Stimulated activated naive CD8-positive, alpha-beta T cell treated with anti-CD3 and anti-CD28 coated beads, Interleukin-15, Interleukin-2, amounts not matched to agents 100 ng/mL and 50 ng/mL, for 24 hours (primary cell): ENCODE results near the gene HORMAD2.

ENCODE experiments used
- H3K27ac Mint-ChIP-seq: one replicate; pipeline ENCODE4 v1.8.0; 2021; ENCODE audit warnings: mild to moderate bottlenecking, mixed read lengths
- H3K27me3 Mint-ChIP-seq: one replicate; pipeline ENCODE4 v1.8.0; 2021; ENCODE audit warnings: mixed read lengths
- H3K36me3 Mint-ChIP-seq: one replicate; pipeline ENCODE4 v1.8.0; 2021; ENCODE audit warnings: low read depth, mixed read lengths
- H3K4me1 Mint-ChIP-seq: one replicate; pipeline ENCODE4 v1.8.0; 2021; ENCODE audit warnings: low read depth, mixed read lengths
- H3K4me3 Mint-ChIP-seq: one replicate; pipeline ENCODE4 v1.8.0; 2021; ENCODE audit warnings: mild to moderate bottlenecking, mixed read lengths
- H3K9me3 Mint-ChIP-seq: one replicate; pipeline ENCODE4 v1.8.0; 2021; ENCODE audit warnings: mixed read lengths

The HORMAD2 gene

DNA sequence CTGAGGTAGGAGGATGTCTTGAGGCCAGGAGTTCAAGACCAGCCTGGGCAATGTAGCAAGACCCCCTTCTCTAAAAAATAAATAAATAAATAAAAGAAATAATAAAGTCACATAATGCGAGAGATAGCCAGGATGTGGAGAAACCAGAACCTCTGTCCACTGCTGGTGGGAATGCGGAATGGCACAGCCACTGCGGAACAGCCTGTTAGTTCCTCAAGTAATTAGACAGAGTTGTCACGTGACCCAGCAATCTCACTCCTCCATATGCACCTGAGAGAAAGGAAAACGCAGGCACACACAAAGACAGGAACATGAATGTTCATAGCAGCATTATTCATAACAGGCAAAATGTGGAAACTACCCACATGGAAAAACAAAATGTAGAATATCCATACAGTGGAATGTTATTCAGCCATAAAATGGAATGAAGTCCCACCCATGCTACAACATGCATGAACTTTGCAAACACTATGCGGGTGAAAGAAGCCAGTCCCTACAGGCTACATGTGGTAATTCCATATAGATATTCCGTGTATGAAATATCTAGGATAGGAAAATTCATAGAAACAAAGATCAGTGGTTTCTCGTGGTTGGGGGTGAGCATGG is 138.9 kb downstream of the HORMAD2 start:
- no peaks in the 10 kb centered on the region for H3K9me3 Mint-ChIP-seq
- no peak overlapping the region for H3K4me3 Mint-ChIP-seq
- no peaks in the 10 kb centered on the region for H3K36me3 Mint-ChIP-seq
- H3K27ac Mint-ChIP-seq: no peak overlapping the region
- peaks cover 56% of the 10 kb centered on the region for H3K4me1 Mint-ChIP-seq
- no peaks in the 10 kb centered on the region for H3K27me3 Mint-ChIP-seq

- H3K27ac Mint-ChIP-seq: peak overlapping the region; percentile 89
- H3K9me3 Mint-ChIP-seq: no peaks in the 10 kb centered on the region
- H3K36me3 Mint-ChIP-seq: no peaks in the 10 kb centered on the region
- H3K27me3 Mint-ChIP-seq: no peaks in the 10 kb centered on the region
- no peak overlapping the region for H3K4me3 Mint-ChIP-seq
- H3K4me1 Mint-ChIP-seq: peaks cover 59% of the 10 kb centered on the region
These were observed 139.5 kb downstream of the HORMAD2 start for GRCh38 chr22:30219668-30220278.

DNA sequence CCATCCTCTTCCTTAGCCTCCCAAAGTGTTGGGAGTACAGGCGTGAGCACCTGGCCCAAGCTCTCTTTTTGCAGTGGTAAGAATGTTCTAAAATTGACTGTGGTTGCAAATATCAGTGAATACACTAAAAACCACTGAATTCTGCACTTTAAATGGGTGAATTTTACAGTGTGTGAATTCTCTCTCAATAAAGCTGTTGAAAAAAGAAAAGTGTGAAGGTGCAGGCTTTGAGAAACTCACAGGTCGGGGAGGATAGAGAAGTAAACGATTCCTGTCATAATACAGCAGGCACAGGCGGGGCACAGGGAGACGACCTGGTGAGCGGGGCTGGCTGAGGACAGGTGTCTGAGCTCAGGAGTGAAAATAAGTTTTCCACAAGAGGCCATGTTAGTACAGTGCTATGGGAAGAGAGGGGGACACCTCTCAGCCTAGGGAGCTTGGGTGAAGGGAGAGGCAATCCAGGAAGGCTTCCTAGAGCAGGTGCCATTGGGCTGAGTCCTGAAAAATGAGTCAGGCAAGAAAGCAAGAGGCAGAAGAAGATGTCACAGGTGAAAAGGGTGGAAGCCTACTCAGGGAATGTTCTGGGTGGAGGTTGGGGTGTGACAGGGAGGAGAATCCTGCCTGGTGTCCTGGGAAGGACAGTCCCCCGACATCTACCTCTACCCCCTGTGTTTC is 140.2 kb downstream of the HORMAD2 start:
- Mint-ChIP-seq H3K27ac (peak overlapping the region; percentile 89), H3K4me1 (peaks cover 60% of the 10 kb centered on the region), H3K4me3 (peak overlapping the region; percentile 43), H3K27me3 (no peaks in the 10 kb centered on the region), H3K36me3 (no peaks in the 10 kb centered on the region), H3K9me3 (no peaks in the 10 kb centered on the region)

DNA sequence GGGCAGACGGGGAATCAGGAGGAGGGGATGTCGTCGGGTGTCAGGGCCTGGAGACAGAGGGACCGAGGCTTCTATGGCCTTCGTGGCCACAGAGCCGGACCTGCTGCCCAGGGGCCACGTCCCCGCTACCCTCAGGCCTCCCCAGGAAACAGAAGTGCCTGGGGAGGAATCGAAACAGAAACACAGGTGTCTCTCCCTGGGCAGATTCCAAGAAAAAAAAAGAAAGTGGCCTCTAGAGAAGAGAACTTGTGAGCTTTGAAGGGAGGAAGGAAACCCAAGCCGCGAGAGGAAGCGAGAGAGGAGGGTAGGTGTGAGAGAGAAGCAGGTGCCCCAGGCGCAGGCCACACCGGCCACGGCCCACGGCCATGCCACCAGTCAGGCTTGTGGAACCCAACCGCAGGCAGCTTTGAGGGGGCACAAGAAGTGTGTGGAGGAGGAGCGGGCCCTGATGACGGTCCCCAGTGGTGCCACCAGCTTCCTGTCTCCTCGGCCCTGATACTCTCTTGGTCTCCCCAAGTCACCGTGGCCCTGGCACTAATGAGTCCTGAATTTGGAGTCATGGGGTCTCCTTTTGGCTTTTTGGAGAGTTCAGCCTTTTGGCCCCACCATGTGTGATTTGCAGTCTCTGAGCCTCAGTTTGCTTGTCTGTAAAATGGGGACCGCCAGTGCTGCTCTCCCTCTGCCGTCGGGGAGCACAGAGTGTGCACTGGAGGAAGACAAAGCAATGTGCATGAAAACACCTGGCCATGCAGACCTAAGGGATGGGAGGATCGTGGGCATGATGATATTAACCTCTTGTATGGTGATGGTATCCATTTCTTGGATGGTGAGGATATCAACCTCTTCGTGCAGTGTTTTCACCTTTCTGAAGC is 141.1 kb downstream of the HORMAD2 start:
- peaks cover 63% of the 10 kb centered on the region for H3K4me1 Mint-ChIP-seq
- no peaks in the 10 kb centered on the region for H3K27me3 Mint-ChIP-seq
- H3K4me3 Mint-ChIP-seq: peak overlapping the region; percentile 43
- no peaks in the 10 kb centered on the region for H3K36me3 Mint-ChIP-seq
- no peaks in the 10 kb centered on the region for H3K9me3 Mint-ChIP-seq
- peak overlapping the region; percentile 89 for H3K27ac Mint-ChIP-seq

GRCh38 chr22:30222321-30222720 is 142.1 kb downstream of the HORMAD2 start:
- H3K9me3 Mint-ChIP-seq: no peaks in the 10 kb centered on the region
- no peaks in the 10 kb centered on the region for H3K27me3 Mint-ChIP-seq
- H3K36me3 Mint-ChIP-seq: no peaks in the 10 kb centered on the region
- peaks cover 66% of the 10 kb centered on the region for H3K4me1 Mint-ChIP-seq
- H3K4me3 Mint-ChIP-seq: no peak overlapping the region
- peak overlapping the region; percentile 36 for H3K27ac Mint-ChIP-seq

- Mint-ChIP-seq H3K36me3 (no peaks in the 10 kb centered on the region), H3K27me3 (no peaks in the 10 kb centered on the region), H3K4me1 (peaks cover 75% of the 10 kb centered on the region), H3K9me3 (no peaks in the 10 kb centered on the region), H3K27ac (peak overlapping the region; percentile 61), H3K4me3 (no peak overlapping the region)
These were observed 143.0 kb downstream of the HORMAD2 start for GRCh38 chr22:30223303-30223702.

GRCh38 chr22:30224161-30224857 is 144.0 kb downstream of the HORMAD2 start:
- H3K4me1 Mint-ChIP-seq: peaks cover 79% of the 10 kb centered on the region
- no peaks in the 10 kb centered on the region for H3K9me3 Mint-ChIP-seq
- H3K4me3 Mint-ChIP-seq: no peak overlapping the region
- H3K36me3 Mint-ChIP-seq: no peaks in the 10 kb centered on the region
- no peaks in the 10 kb centered on the region for H3K27me3 Mint-ChIP-seq
- peak overlapping the region; percentile 61 for H3K27ac Mint-ChIP-seq

DNA sequence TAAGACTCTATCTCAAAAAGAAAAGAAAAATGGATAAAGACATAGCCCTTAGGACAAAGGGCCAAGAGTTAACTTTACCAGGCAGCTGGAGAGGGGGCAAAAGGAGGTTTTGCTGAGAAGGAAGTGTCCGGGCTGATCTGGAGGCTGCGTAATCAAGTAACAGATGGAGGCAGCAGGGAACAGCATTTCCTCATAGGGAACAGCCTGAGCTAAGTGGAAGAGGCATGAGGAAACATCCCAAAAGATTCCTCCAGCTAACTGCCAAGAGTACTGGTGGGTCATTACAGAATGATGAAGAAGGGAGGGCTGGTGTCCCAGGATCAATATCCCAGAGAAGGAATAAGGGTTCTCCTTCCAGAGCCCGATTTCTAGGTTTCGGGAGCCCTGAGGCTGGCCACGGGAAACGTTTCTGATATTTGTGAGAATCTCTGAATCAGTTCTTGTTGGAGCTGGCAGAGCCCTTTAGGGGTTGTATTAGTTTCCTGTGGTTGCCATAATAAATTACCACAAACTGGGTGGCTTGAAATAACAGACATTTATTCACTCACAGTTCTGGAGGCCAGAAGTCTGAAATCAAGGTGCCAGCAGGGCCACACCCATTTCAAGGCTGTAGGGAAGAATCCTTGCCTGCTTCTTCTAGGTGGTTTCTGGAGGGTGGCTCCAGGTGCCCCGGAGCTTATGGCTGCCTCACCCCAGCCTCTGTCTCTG is 145.1 kb downstream of the HORMAD2 start:
- Mint-ChIP-seq H3K27ac (no peak overlapping the region), H3K9me3 (no peaks in the 10 kb centered on the region), H3K36me3 (no peaks in the 10 kb centered on the region), H3K27me3 (no peaks in the 10 kb centered on the region), H3K4me3 (no peak overlapping the region), H3K4me1 (peaks cover 69% of the 10 kb centered on the region)

GRCh38 chr22:30226192-30226832 is 146.0 kb downstream of the HORMAD2 start:
- no peaks in the 10 kb centered on the region for H3K36me3 Mint-ChIP-seq
- H3K4me1 Mint-ChIP-seq: peaks cover 59% of the 10 kb centered on the region
- no peaks in the 10 kb centered on the region for H3K27me3 Mint-ChIP-seq
- no peak overlapping the region for H3K27ac Mint-ChIP-seq
- H3K4me3 Mint-ChIP-seq: no peak overlapping the region
- H3K9me3 Mint-ChIP-seq: no peaks in the 10 kb centered on the region
